GM20000 (cell line): ENCODE measurements around the gene SLC10A1.
"Not testable (repeated sequence)": the region's sequence is repeated elsewhere in the genome, so short reads cannot be mapped to it uniquely, and the experiment has no call there.

Source experiments
- DNase-seq: peaks from one replicate; pipeline ENCODE4 v3.0.0; 2012; ENCODE audit warnings: low spot score
- CTCF ChIP-seq: IDR thresholded peaks from 2 replicates; pipeline ENCODE4 v1.5.1; 2012; ENCODE audit warnings: mild to moderate bottlenecking, control low read depth; ENCODE audit errors: extremely low read depth, missing control alignments

SLC10A1 gene

GRCh38 chr14:69741055-69741454, 56.0 kb downstream of the SLC10A1 start:
- no peak for DNase-seq
- TF ChIP-seq CTCF: no peak

GRCh38 chr14:69736405-69736804, 60.6 kb downstream of the SLC10A1 start:
- not testable (repeated sequence) for DNase-seq

- not testable (repeated sequence) for DNase-seq
These were observed 65.0 kb downstream of the SLC10A1 start for GRCh38 chr14:69731919-69732598.

- DNase-seq: no peak
- no peak for TF ChIP-seq CTCF
These were observed 69.2 kb downstream of the SLC10A1 start for GRCh38 chr14:69727860-69728259.

- peak; percentile 90 for DNase-seq
- peak; percentile 87 for TF ChIP-seq CTCF
These were observed 70.1 kb downstream of the SLC10A1 start for GRCh38 chr14:69726761-69727511.
